Measurements from ENCODE around the gene NOVA1. TPM values are rescaled to one million over a fixed set of nuclear protein-coding genes. Genes with fewer than 3 reads are reported as not detected.

The NOVA1 gene
- total and polyA plus RNA-seq, 2 donors (not counting 3 experiments of a cell fraction or from before 2014, with no cell fraction given), result 2.7 to 3.3 TPM

GRCh38 chr14:26410189-26410685 lies 187.6 kb downstream of the NOVA1 start:
- no peak for FAIRE-seq
- no peaks in the 10 kb centered on the region for H3K36me3 ChIP-seq (ENCODE audit: control insufficient read depth in 2 of 2, extremely low read depth in 1 of 2, insufficient read depth in 2 of 2, low read length in 2 of 2)
- H2AFZ ChIP-seq (ENCODE audit: low read depth, low read length), result no peak overlapping the region
- no peak overlapping the region for H3K9ac ChIP-seq (replicated peaks; ENCODE audit: extremely low read depth, insufficient read depth, low read length)
- no peak overlapping the region for H3K27ac ChIP-seq (ENCODE audit: insufficient read depth, low read depth, low read length)
- H4K20me1 ChIP-seq (replicated peaks; ENCODE audit: control insufficient read depth, extremely low read depth, insufficient read depth, low read length), result no peaks in the 10 kb centered on the region
- BruUV-seq (replicated peaks), result no TSS peak
- H3K9me1 ChIP-seq (replicated peaks; ENCODE audit: control insufficient read depth, extremely low read depth, insufficient read depth, low read length), result no peaks in the 10 kb centered on the region
- H3K4me1 ChIP-seq (ENCODE audit: control insufficient read depth, extremely low read depth, insufficient read depth, low read length), result no peaks in the 10 kb centered on the region
- no peaks in the 10 kb centered on the region for H3K9me3 ChIP-seq (replicated peaks; ENCODE audit: control insufficient read depth, insufficient read depth, low read length)
- no peaks in the 10 kb centered on the region for H3K27me3 ChIP-seq (ENCODE audit: control insufficient read depth in 2 of 2, insufficient read depth in 2 of 2, low read length in 2 of 2)
- H3K4me2 ChIP-seq (ENCODE audit: insufficient read depth, low read length), result no peak overlapping the region
- no peak overlapping the region for H3K4me3 ChIP-seq (replicated peaks in 1 of 3; ENCODE audit: insufficient read depth in 1 of 3, low read depth in 1 of 3, low read length in 3 of 3)
- dilution Hi-C loops (cut with MboI; ENCODE audit: extremely low pct_ligation_motif_present, low sequenced_read_pairs) (no loop called here), intact Hi-C loops (cut with micrococcal nuclease) (no loop called here)
- TF ChIP-seq, protein P1, sequence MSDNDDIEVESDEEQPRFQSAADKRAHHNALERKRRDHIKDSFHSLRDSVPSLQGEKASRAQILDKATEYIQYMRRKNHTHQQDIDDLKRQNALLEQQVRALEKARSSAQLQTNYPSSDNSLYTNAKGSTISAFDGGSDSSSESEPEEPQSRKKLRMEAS (IDR thresholded peaks at IDR 0.05; ENCODE audit: insufficient read depth, insufficient read length), result no peak
- TF ChIP-seq FOS (IDR thresholded peaks at IDR 0.05; ENCODE audit: borderline replicate concordance, insufficient read depth, low read length) (no peak), POLR2AphosphoS5 (IDR thresholded peaks at IDR 0.05; ENCODE audit: insufficient read depth, low read depth, low read length) (no peak), CTCF (IDR thresholded peaks at IDR 0.05; ENCODE audit: extremely low read depth in 1 of 2, insufficient read depth in 1 of 2, low read depth in 1 of 2, low read length in 2 of 2) (no peak), GATA2 (IDR thresholded peaks at IDR 0.05; ENCODE audit: insufficient read depth, insufficient read length, low read depth, low read length) (no peak), EZH2 (IDR thresholded peaks at IDR 0.05; ENCODE audit: borderline replicate concordance, low read depth, low read length, severe bottlenecking) (no peak), JUN (IDR thresholded peaks at IDR 0.05; ENCODE audit: borderline replicate concordance, insufficient read depth, insufficient read length, low read depth) (no peak), POLR2A (IDR thresholded peaks at IDR 0.05; ENCODE audit: low read depth, low read length) (no peak), MYC (IDR thresholded peaks at IDR 0.05; ENCODE audit: low read depth, low read length) (no peak)
- ChIA-PET CTCF (no interaction called here), POLR2A (no interaction called here)
- no peak for DNase-seq (ENCODE audit: low read depth, low spot score)
- H3K79me2 ChIP-seq (ENCODE audit: control insufficient read depth, insufficient read depth, low read length), result no peaks in the 10 kb centered on the region

Data from endothelial cell of umbilical vein (primary cell).